Natural killer cell (primary cell): ENCODE results near the gene CHD2. TPM values are rescaled to one million over a fixed set of nuclear protein-coding genes. Genes with fewer than 3 reads are reported as not detected.
A peak's percentile ranks its signal among the peaks of the same experiment; 100 is the strongest.

Experiments used
- ATAC-seq, 3 donors: fragments of 150-1000 bp in 2 of 3; fragments of 200-7000 bp in 1 of 3; cut with Tn5 transposase; 1 replicate in 1 of 3; 2 replicates in 2 of 3; pipeline ENCODE4 v1.10.0; 2021; ENCODE audit warnings: mild to moderate bottlenecking in 2 of 3, moderate library complexity in 2 of 3
- DNase-seq, 2 donors: peaks; one replicate each; pipeline versions ENCODE4 v3.0.0 to v3.0.0-alpha.2; 2013 to 2021; ENCODE audit warnings: mixed read lengths in 1 of 2
- H3K27ac ChIP-seq: one replicate; pipeline ENCODE4 v1.5.1; 2013; ENCODE audit warnings: mild to moderate bottlenecking, low read length
- H3K27me3 ChIP-seq: one replicate; pipeline ENCODE4 v1.6.1; 2013; ENCODE audit warnings: low read length; ENCODE audit not compliant: control insufficient read depth, insufficient read depth
- H3K36me3 ChIP-seq: one replicate; pipeline ENCODE4 v1.6.1; 2013; ENCODE audit warnings: low read length; ENCODE audit not compliant: control insufficient read depth, insufficient read depth
- H3K4me1 ChIP-seq: one replicate; pipeline ENCODE4 v1.6.1; 2013; ENCODE audit warnings: low read length; ENCODE audit not compliant: control insufficient read depth, insufficient read depth
- H3K4me3 ChIP-seq: one replicate; pipeline ENCODE4 v1.5.1; 2013; ENCODE audit warnings: low read length
- H3K9me3 ChIP-seq: one replicate; pipeline ENCODE4 v1.6.1; 2013; ENCODE audit warnings: low read length; ENCODE audit not compliant: control insufficient read depth, insufficient read depth
- H3K27ac Mint-ChIP-seq, 2 donors: one replicate each; pipeline ENCODE4 v1.8.0; 2022; ENCODE audit warnings: mild to moderate bottlenecking in 2 of 2, mixed read lengths in 2 of 2, moderate library complexity in 1 of 2
- H3K27me3 Mint-ChIP-seq, 2 donors: one replicate each; pipeline ENCODE4 v1.8.0; 2022; ENCODE audit warnings: low read depth in 2 of 2, mixed read lengths in 2 of 2
- H3K36me3 Mint-ChIP-seq: one replicate; pipeline ENCODE4 v1.8.0; 2022; ENCODE audit warnings: mixed read lengths
- H3K4me1 Mint-ChIP-seq, 2 donors: one replicate each; pipeline ENCODE4 v1.8.0; 2022; ENCODE audit warnings: mixed read lengths in 2 of 2
- H3K4me3 Mint-ChIP-seq: one replicate; pipeline ENCODE4 v1.8.0; 2022; ENCODE audit warnings: mild to moderate bottlenecking, moderate library complexity, mixed read lengths
- H3K9me3 Mint-ChIP-seq, 2 donors: one replicate each; pipeline ENCODE4 v1.8.0; 2022; ENCODE audit warnings: mixed read lengths in 2 of 2
- CTCF ChIP-seq: fragments of 200-600 bp; IDR thresholded peaks from one replicate; pipeline ENCODE4 v1.8.0; 2022; ENCODE audit warnings: antibody characterized with exemption
- WGBS: methylation state at CpG from one replicate; pipeline ENCODE4 v1.1.7; 2013; ENCODE audit warnings: missing lambda C conversion rate; ENCODE audit not compliant: insufficient coverage; 5-methylcytosine and 5-hydroxymethylcytosine counted together
- intact Hi-C: fragments of 100-400 bp; cut with micrococcal nuclease; formaldehyde crosslinking; loops from one replicate; pipeline ENCODE4 v1.14.2; 2022
- total RNA-seq, 4 donors: library from RNA; stranded (reverse); fragments of 120-200 nt in 1 of 4; gene quantifications; one replicate each; pipeline versions ENCODE4 v1.2.3 to v1.2.4, GENCODE V29; 2013 to 2022

The CHD2 gene
- total RNA-seq, 3 donors from 2014 or later (not counting 1 experiment from before 2014, with no cell fraction given): 418 to 449 (median 441) TPM

- Mint-ChIP-seq H3K9me3 (no peaks in the 10 kb centered on the region), H3K27ac (peak overlapping the region; percentile 78 to 84), H3K36me3 (peaks cover 19% of the 10 kb centered on the region), H3K4me1 (peaks cover 54 to 55% of the 10 kb centered on the region in 2 donors), H3K27me3 (no peaks in the 10 kb centered on the region), H3K4me3 (peak overlapping the region; percentile 32)
- no peak overlapping the region for H3K27ac ChIP-seq
- ATAC-seq (peak in 1 of 3 donors; percentile 19), DNase-seq (peak in 1 of 2 donors; percentile 45)
- H3K36me3 ChIP-seq: peaks cover 79% of the 10 kb centered on the region
- no peaks in the 10 kb centered on the region for H3K27me3 ChIP-seq
- WGBS: 67% methylated on average over 1 of the region's 5 CpGs
- H3K4me1 ChIP-seq: peaks cover 17% of the 10 kb centered on the region
- no peaks in the 10 kb centered on the region for H3K9me3 ChIP-seq
- intact Hi-C loops: no loop called here
- no peak for TF ChIP-seq CTCF
- H3K4me3 ChIP-seq: no peak overlapping the region
Observed at GRCh38 chr15:92889390-92890107, 10.6 kb upstream of the CHD2 start.

- Histone ChIP-seq H3K36me3 (peaks cover 83% of the 10 kb centered on the region), H3K27me3 (no peaks in the 10 kb centered on the region), H3K4me1 (peaks cover 21% of the 10 kb centered on the region), H3K4me3 (no peak overlapping the region), H3K27ac (peak overlapping the region; percentile 40), H3K9me3 (no peaks in the 10 kb centered on the region)
- Mint-ChIP-seq H3K4me1 (peaks cover 54 to 62% of the 10 kb centered on the region in 2 donors), H3K36me3 (peaks cover 9% of the 10 kb centered on the region), H3K27me3 (no peaks in the 10 kb centered on the region), H3K27ac (peak overlapping the region; percentile 78 to 84), H3K9me3 (no peaks in the 10 kb centered on the region), H3K4me3 (peak overlapping the region; percentile 51)
- no CpG with 5 or more reads among the region's 3 CpGs for WGBS
- intact Hi-C loops: no loop called here
- no peak for ATAC-seq
- peak in 1 of 2 donors; percentile 29 for DNase-seq
- TF ChIP-seq CTCF: no peak
Observed at GRCh38 chr15:92891533-92892200, 8.5 kb upstream of the CHD2 start.

GRCh38 chr15:92892201-92892555 is 7.9 kb upstream of the CHD2 start:
- intact Hi-C loops: no loop called here
- Histone ChIP-seq H3K27me3 (no peaks in the 10 kb centered on the region), H3K27ac (no peak overlapping the region), H3K36me3 (peaks cover 81% of the 10 kb centered on the region), H3K4me1 (peaks cover 21% of the 10 kb centered on the region), H3K4me3 (no peak overlapping the region), H3K9me3 (no peaks in the 10 kb centered on the region)
- ATAC-seq (no peak), DNase-seq (peak in 1 of 2 donors; percentile 12)
- peaks cover 54 to 62% of the 10 kb centered on the region in 2 donors for H3K4me1 Mint-ChIP-seq
- no peak for TF ChIP-seq CTCF
- peak overlapping the region; percentile 78 to 84 for H3K27ac Mint-ChIP-seq
- peaks cover 4% of the 10 kb centered on the region for H3K36me3 Mint-ChIP-seq
- no peak overlapping the region for H3K4me3 Mint-ChIP-seq
- H3K9me3 Mint-ChIP-seq: no peaks in the 10 kb centered on the region
- H3K27me3 Mint-ChIP-seq: no peaks in the 10 kb centered on the region
- WGBS: 94% methylated on average over 2 of the region's 3 CpGs
